Hepatocyte (in vitro differentiated cells): ENCODE measurements around the gene CFD. TPM values are rescaled to one million over a fixed set of nuclear protein-coding genes. Genes with fewer than 3 reads are reported as not detected.

ENCODE experiments used
- DNase-seq: peaks from one replicate; pipeline ENCODE4 v3.0.0-alpha.2; 2016; ENCODE audit warnings: low spot score
- H2AFZ ChIP-seq: fragments of 200-600 bp; sonication (generic); 2 replicates; pipeline ENCODE4 v1.6.0; 2016; ENCODE audit warnings: antibody characterized with exemption, mild to moderate bottlenecking
- H3K27ac ChIP-seq: fragments of 200-600 bp; sonication (generic); 2 replicates; pipeline ENCODE4 v1.5.1; 2016; ENCODE audit warnings: mild to moderate bottlenecking
- H3K27me3 ChIP-seq: fragments of 200-600 bp; sonication (generic); 2 replicates; pipeline ENCODE4 v1.6.1; 2016
- H3K36me3 ChIP-seq: fragments of 200-600 bp; sonication (generic); replicated peaks from 2 replicates; pipeline ENCODE4 v1.5.1; 2016; ENCODE audit warnings: low read depth; ENCODE audit not compliant: insufficient read depth
- H3K4me1 ChIP-seq: fragments of 200-600 bp; sonication (generic); 2 replicates; pipeline ENCODE4 v1.5.1; 2016; ENCODE audit warnings: mild to moderate bottlenecking, moderate library complexity; ENCODE audit not compliant: insufficient read depth
- H3K4me2 ChIP-seq: fragments of 200-600 bp; sonication (generic); 2 replicates; pipeline ENCODE4 v1.6.0; 2016
- H3K4me3 ChIP-seq: fragments of 200-600 bp; sonication (generic); 2 replicates; pipeline ENCODE4 v1.5.1; 2016; ENCODE audit warnings: mild to moderate bottlenecking
- H3K79me2 ChIP-seq: fragments of 200-600 bp; sonication (generic); 2 replicates; pipeline ENCODE4 v1.6.0; 2017; ENCODE audit warnings: mild to moderate bottlenecking
- H3K9me2 ChIP-seq: fragments of 200-600 bp; sonication (generic); replicated peaks from 2 replicates; pipeline ENCODE4 v1.6.0; 2017; ENCODE audit warnings: mild to moderate bottlenecking; ENCODE audit not compliant: insufficient read depth
- H3K9me3 ChIP-seq: fragments of 200-600 bp; sonication (generic); 2 replicates; pipeline ENCODE4 v1.5.1; 2016; ENCODE audit warnings: low read depth, mild to moderate bottlenecking
- H4K20me1 ChIP-seq: fragments of 200-600 bp; sonication (generic); 2 replicates; pipeline ENCODE4 v1.6.0; 2016; ENCODE audit warnings: mild to moderate bottlenecking; ENCODE audit not compliant: insufficient read depth, poor library complexity, severe bottlenecking
- EZH2 ChIP-seq: fragments of 200-600 bp; sonication (generic); IDR thresholded peaks from 2 replicates; pipeline ENCODE4 v1.6.1; 2016; ENCODE audit warnings: antibody characterized with exemption, mild to moderate bottlenecking, borderline replicate concordance
- EZH2phosphoT487 ChIP-seq: fragments of 200-600 bp; sonication (generic); IDR thresholded peaks from one replicate; pipeline ENCODE4 v1.6.1; 2018; ENCODE audit warnings: antibody characterized with exemption, mild to moderate bottlenecking, low read depth, moderate library complexity; ENCODE audit not compliant: unreplicated experiment, severe bottlenecking
- WGBS: methylation state at CpG from one replicate; pipeline ENCODE4 v1.1.6; 2016; ENCODE audit warnings: low lambda C conversion rate; ENCODE audit errors: missing lambda C conversion rate; 5-methylcytosine and 5-hydroxymethylcytosine counted together
- polyA plus RNA-seq: library from polyadenylated mRNA; unstranded; fragments of >200 nt; fragmentation: Nextera tagmentation; extraction: Ambion mirVana; gene quantifications from 2 replicates; pipeline ENCODE4 v1.2.1, GENCODE V29; 2016
- total RNA-seq: library from RNA; depleted of rRNA; stranded (reverse); fragments of >200 nt; gene quantifications from 2 replicates; pipeline ENCODE4 v1.2.3, GENCODE V29; 2014
- TF ChIP-seq, protein P1 (sequence below): fragments of 200-600 bp; sonication (generic); IDR thresholded peaks from 2 replicates; pipeline ENCODE4 v1.5.1; 2016; ENCODE audit warnings: antibody characterized with exemption, mild to moderate bottlenecking; ENCODE audit not compliant: poor library complexity

Gene CFD
- total and polyA plus RNA-seq, 2 experiments from 2014 or later: 3.3 to 8.2 TPM

DNA sequence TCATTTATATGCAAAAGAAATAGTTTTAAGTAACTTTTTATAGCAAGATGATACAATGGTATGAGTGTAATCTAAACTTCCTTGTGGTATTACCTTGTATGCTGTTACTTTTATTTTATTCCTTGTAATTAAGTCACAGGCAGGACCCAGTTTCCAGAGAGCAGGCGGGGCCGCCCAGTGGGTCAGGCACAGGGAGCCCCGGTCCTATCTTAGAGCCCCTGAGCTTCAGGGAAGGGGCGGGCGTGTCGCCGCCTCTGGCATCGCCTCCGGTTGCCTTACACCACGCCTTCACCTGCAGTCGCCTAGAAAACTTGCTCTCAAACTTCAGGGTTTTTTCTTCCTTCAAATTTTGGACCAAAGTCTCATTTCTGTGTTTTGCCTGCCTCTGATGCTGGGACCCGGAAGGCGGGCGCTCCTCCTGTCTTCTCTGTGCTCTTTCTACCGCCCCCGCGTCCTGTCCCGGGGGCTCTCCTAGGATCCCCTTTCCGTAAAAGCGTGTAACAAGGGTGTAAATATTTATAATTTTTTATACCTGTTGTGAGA lies 47.9 kb upstream of the CFD start:
- H3K4me1 ChIP-seq: no peaks in the 10 kb centered on the region
- no peak overlapping the region for H2AFZ ChIP-seq
- TF ChIP-seq EZH2: no peak
- TF ChIP-seq, protein P1, sequence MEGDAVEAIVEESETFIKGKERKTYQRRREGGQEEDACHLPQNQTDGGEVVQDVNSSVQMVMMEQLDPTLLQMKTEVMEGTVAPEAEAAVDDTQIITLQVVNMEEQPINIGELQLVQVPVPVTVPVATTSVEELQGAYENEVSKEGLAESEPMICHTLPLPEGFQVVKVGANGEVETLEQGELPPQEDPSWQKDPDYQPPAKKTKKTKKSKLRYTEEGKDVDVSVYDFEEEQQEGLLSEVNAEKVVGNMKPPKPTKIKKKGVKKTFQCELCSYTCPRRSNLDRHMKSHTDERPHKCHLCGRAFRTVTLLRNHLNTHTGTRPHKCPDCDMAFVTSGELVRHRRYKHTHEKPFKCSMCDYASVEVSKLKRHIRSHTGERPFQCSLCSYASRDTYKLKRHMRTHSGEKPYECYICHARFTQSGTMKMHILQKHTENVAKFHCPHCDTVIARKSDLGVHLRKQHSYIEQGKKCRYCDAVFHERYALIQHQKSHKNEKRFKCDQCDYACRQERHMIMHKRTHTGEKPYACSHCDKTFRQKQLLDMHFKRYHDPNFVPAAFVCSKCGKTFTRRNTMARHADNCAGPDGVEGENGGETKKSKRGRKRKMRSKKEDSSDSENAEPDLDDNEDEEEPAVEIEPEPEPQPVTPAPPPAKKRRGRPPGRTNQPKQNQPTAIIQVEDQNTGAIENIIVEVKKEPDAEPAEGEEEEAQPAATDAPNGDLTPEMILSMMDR: no peak
- TF ChIP-seq EZH2phosphoT487: no peak
- H3K4me3 ChIP-seq: no peak overlapping the region
- DNase-seq: no peak
- H3K4me2 ChIP-seq: no peak overlapping the region
- peaks cover 31% of the 10 kb centered on the region for H3K79me2 ChIP-seq
- no peak overlapping the region for H3K27ac ChIP-seq
- no peaks in the 10 kb centered on the region for H3K9me2 ChIP-seq
- WGBS: 94% methylated on average over 20 of the region's 20 CpGs
- H3K27me3 ChIP-seq: no peaks in the 10 kb centered on the region
- H4K20me1 ChIP-seq: peaks cover 49% of the 10 kb centered on the region
- peaks cover 5% of the 10 kb centered on the region for H3K36me3 ChIP-seq
- H3K9me3 ChIP-seq: no peaks in the 10 kb centered on the region

DNA sequence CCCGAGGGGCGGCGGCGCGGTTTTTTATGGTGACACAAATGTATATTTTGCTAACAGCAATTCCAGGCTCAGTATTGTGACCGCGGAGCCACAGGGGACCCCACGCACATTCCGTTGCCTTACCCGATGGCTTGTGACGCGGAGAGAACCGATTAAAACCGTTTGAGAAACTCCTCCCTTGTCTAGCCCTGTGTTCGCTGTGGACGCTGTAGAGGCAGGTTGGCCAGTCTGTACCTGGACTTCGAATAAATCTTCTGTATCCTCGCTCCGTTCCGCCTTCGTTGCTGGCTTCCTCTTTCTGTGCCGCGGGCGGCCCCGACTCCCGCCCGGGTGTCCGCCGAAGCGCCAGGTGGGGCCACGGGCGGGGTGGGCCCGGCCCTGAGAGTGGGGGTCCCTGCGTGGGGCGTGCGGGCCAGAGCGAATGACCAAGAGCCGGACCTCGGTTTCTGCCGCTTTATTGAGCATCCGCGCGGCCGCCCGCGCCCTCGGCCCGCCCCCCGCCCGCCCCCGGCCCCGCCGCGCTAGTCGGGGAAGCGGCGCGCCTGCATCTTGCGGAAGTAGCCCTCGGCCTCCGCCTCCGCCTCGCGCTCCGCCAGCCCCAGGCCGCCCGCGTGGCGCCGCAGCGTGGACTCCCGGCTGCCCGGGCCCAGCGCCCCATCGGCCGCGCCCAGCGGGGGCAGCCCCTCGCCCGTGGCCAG lies 47.3 kb upstream of the CFD start:
- no peak for TF ChIP-seq EZH2phosphoT487
- no peak for TF ChIP-seq EZH2
- TF ChIP-seq, protein P1: no peak
- peaks cover 5% of the 10 kb centered on the region for H3K36me3 ChIP-seq

DNA sequence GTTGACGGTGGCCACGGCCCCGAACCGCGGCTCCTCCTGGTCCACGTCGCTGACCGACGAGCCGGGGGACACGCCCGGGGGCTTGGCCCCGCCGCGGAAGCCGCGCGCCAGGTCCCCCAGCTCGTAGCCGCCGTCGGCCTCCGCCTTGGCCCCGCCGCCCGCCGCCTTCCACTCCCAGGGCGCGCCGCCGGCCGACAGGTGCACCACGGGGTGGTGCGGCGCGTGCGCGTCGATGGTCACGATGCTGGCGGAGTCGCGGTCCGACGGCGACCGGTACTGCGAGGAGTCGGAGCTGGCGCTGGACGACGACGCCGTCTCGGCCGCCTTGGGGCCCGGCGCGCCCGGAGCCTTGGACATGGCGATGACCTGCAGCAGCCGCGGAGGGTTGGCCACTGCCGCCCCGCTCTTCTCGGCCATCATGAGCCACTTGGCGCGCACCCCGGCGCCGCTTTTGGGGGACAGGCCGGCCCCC lies 46.7 kb upstream of the CFD start:
- peaks cover 5% of the 10 kb centered on the region for H3K36me3 ChIP-seq
- H3K27ac ChIP-seq: no peak overlapping the region

More for the DNA sequence above, 47.3 kb upstream of the CFD start:
- no peaks in the 10 kb centered on the region for H3K4me1 ChIP-seq
- H2AFZ ChIP-seq: no peak overlapping the region
- H3K79me2 ChIP-seq: peaks cover 25% of the 10 kb centered on the region
- H3K27ac ChIP-seq: no peak overlapping the region
- no peak overlapping the region for H3K4me3 ChIP-seq
- no peak for DNase-seq
- H3K9me3 ChIP-seq: no peaks in the 10 kb centered on the region
- H3K4me2 ChIP-seq: no peak overlapping the region
- H3K9me2 ChIP-seq: no peaks in the 10 kb centered on the region
- WGBS: 98% methylated on average over 38 of the region's 80 CpGs
- no peaks in the 10 kb centered on the region for H3K27me3 ChIP-seq
- peaks cover 42% of the 10 kb centered on the region for H4K20me1 ChIP-seq

More for the DNA sequence above, 46.7 kb upstream of the CFD start:
- over 99% methylated on average over 60 of the region's 72 CpGs for WGBS
- Histone ChIP-seq H3K4me1 (no peaks in the 10 kb centered on the region), H3K9me3 (no peaks in the 10 kb centered on the region), H3K4me2 (no peak overlapping the region), H3K4me3 (no peak overlapping the region), H3K9me2 (no peaks in the 10 kb centered on the region), H3K27me3 (no peaks in the 10 kb centered on the region), H4K20me1 (peaks cover 37% of the 10 kb centered on the region), H2AFZ (no peak overlapping the region), H3K79me2 (peaks cover 19% of the 10 kb centered on the region)
- no peak for DNase-seq
- TF ChIP-seq, protein P1: no peak
- TF ChIP-seq EZH2: no peak
- no peak for TF ChIP-seq EZH2phosphoT487
